GM21423 (cell line): ENCODE results near the gene AKAP13.
"Not testable (repeated sequence)": the region's sequence is repeated elsewhere in the genome, so short reads cannot be mapped to it uniquely, and the experiment has no call there.

Experiments
- ATAC-seq: cut with Tn5 transposase; IDR thresholded peaks from one replicate; pipeline ENCODE4 v1.9.1; 2021; ENCODE audit warnings: mild to moderate bottlenecking, moderate library complexity; ENCODE audit not compliant: unreplicated experiment

The AKAP13 gene

GRCh38 chr15:85380217-85380811 is at the start of gene AKAP13:
TSS of gene AKAP13 (plus strand) at chr15:85380603. CDS start at chr15:85485721, 105,118 bp downstream.
- ATAC-seq: peak; percentile 83

- ATAC-seq: peak; percentile 56
Measured at GRCh38 chr15:85330901-85331588, 49.4 kb upstream of the AKAP13 start.

- ATAC-seq: no peak
Measured at GRCh38 chr15:85331655-85332285, 48.6 kb upstream of the AKAP13 start.

- no peak for ATAC-seq
Measured at GRCh38 chr15:85333132-85333831, 47.1 kb upstream of the AKAP13 start.

GRCh38 chr15:85334241-85334640 is 46.2 kb upstream of the AKAP13 start:
- ATAC-seq: no peak

GRCh38 chr15:85335193-85335942 is 45.0 kb upstream of the AKAP13 start:
- ATAC-seq: no peak

GRCh38 chr15:85336880-85337279 is 43.5 kb upstream of the AKAP13 start:
- no peak for ATAC-seq

GRCh38 chr15:85337425-85338074 is 42.9 kb upstream of the AKAP13 start:
- no peak for ATAC-seq

- no peak for ATAC-seq
Measured at GRCh38 chr15:85340321-85340665, 40.1 kb upstream of the AKAP13 start.

GRCh38 chr15:85340852-85341251 is 39.6 kb upstream of the AKAP13 start:
- ATAC-seq: no peak

- ATAC-seq: not testable (repeated sequence)
Measured at GRCh38 chr15:85342163-85342562, 38.2 kb upstream of the AKAP13 start.

GRCh38 chr15:85343443-85343842 is 37.0 kb upstream of the AKAP13 start:
- ATAC-seq: not testable (repeated sequence)

GRCh38 chr15:85344241-85344640 is 36.2 kb upstream of the AKAP13 start:
- not testable (repeated sequence) for ATAC-seq

- not testable (repeated sequence) for ATAC-seq
Measured at GRCh38 chr15:85344653-85345114, 35.7 kb upstream of the AKAP13 start.

- ATAC-seq: not testable (repeated sequence)
Measured at GRCh38 chr15:85345196-85345918, 35.0 kb upstream of the AKAP13 start.

- not testable (repeated sequence) for ATAC-seq
Measured at GRCh38 chr15:85346462-85347084, 33.8 kb upstream of the AKAP13 start.

- not testable (repeated sequence) for ATAC-seq
Measured at GRCh38 chr15:85347264-85348047, 32.9 kb upstream of the AKAP13 start.

GRCh38 chr15:85348048-85348766 is 32.2 kb upstream of the AKAP13 start:
- not testable (repeated sequence) for ATAC-seq
